M059J (cell line): ENCODE data around the gene VEGFA. TPM values are rescaled to one million over a fixed set of nuclear protein-coding genes. Genes with fewer than 3 reads are reported as not detected.
A peak's percentile ranks its signal among the peaks of the same experiment; 100 is the strongest.

Experiments used
- DNase-seq: peaks from one replicate; pipeline ENCODE4 v3.0.0-alpha.2; 2012; ENCODE audit warnings: low read depth
- total RNA-seq: library from RNA; depleted of rRNA; stranded (reverse); fragments of >200 nt; shearing (Covaris generic); gene quantifications from 2 replicates; pipeline ENCODE4 v1.2.3, GENCODE V29; 2014

Gene VEGFA
- total RNA-seq, 1 experiment from 2014 or later = 65.8 TPM

DNA sequence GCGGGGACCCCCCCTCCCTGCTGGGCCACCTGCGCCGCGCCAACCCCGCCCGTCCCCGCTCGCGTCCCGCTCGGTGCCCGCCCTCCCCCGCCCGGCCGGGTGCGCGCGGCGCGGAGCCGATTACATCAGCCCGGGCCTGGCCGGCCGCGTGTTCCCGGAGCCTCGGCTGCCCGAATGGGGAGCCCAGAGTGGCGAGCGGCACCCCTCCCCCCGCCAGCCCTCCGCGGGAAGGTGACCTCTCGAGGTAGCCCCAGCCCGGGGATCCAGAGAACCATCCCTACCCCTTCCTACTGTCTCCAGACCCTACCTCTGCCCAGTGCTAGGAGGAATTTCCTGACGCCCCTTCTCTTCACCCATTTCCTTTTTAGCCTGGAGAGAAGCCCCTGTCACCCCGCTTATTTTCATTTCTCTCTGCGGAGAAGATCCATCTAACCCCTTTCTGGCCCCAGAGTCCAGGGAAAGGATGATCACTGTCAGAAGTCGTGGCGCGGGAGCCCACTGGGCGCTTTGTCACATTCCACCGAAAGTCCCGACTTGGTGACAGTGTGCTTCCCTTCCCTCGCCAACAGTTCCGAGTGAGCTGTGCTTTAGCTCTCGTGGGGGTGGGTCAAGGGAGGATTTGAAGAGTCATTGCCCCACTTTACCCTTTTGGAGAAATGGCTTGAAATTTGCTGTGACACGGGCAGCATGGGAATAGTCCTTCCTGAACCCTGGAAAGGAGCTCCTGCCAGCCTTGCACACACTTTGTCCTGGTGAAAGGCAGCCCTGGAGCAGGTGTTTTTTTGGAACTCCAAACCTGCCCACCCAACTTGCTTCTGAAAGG, 2.1 kb downstream of the VEGFA start:
- DNase-seq = peak; percentile 54

DNA sequence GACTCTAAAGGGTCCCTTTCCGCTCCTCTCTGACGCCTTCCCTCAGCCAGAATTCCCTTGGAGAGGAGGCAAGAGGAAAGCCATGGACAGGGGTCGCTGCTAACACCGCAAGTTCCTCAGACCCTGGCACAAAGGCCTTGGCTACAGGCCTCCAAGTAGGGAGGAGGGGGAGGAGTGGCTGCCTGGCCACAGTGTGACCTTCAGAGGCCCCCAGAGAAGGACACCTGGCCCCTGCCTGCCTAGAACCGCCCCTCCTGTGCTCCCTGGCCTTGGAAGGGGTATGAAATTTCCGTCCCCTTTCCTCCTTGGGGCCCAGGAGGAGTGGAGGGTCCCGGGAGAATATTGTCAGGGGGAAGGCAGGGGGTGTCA, 2.7 kb downstream of the VEGFA start:
- DNase-seq = no peak

DNA sequence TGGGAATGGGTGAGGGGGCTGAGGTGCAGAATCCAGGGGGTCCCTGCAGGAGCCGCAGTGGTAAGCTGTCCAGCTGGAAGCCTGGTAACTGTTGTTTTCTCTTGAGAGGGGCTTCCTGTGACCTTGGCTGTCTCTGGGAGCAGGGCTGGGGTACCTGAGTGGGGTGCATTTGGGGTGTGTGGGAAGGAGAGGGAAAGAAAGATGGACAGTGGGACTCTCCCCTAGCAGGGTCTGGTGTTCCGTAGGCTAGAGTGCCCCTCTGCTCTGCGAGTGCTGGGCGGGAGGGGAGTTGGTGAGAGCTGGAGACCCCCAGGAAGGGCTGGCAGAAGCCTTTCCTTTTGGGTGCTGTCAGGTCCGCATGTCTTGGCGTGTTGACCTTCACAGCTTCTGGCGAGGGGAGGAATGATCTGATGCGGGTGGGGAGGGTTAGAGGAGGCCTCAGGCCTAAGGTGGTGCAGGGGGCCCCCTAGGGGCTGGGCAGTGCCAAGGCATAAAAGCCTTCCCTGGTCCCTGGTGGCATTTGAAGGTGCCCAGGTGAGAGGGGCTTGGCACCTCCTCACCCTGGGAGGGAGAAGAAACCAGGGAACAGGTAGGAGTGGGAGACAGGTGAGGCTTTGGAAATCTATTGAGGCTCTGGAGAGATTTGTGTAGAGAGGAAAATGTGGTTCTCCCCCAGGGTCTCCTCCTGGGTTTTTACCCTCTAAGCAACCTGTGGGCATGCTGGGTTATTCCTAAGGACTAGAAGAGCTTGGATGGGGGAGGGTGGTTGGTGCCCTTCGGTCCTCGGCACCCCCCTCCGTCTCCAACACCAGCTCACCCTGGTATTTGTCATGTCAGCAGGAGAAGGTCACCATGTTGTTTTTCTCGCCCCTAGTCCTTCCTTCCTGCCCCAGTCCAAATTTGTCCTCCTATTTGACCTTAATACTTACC, 3.3 kb downstream of the VEGFA start:
- peak; percentile 53 for DNase-seq

DNA sequence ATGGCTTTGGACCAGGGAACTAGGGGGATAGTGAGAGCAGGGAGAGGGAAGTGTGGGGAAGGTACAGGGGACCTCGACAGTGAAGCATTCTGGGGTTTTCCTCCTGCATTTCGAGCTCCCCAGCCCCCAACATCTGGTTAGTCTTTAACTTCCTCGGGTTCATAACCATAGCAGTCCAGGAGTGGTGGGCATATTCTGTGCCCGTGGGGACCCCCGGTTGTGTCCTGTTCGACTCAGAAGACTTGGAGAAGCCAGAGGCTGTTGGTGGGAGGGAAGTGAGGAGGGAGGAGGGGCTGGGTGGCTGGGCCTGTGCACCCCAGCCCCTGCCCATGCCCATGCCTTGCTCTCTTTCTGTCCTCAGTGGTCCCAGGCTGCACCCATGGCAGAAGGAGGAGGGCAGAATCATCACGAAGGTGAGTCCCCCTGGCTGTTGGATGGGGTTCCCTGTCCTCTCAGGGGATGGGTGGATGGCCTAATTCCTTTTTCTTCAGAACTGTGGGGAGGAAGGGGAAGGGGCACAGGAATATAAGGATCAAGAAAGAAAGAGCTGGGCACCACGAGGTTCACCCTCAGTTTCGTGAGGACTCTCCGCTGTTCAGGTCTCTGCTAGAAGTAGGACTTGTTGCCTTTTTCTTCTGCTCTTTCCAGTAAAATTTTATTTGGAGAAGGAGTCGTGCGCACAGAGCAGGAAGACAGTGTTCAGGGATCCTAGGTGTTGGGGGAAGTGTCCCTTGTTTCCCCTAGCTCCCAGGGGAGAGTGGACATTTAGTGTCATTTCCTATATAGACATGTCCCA, 4.2 kb downstream of the VEGFA start:
- DNase-seq = no peak

DNA sequence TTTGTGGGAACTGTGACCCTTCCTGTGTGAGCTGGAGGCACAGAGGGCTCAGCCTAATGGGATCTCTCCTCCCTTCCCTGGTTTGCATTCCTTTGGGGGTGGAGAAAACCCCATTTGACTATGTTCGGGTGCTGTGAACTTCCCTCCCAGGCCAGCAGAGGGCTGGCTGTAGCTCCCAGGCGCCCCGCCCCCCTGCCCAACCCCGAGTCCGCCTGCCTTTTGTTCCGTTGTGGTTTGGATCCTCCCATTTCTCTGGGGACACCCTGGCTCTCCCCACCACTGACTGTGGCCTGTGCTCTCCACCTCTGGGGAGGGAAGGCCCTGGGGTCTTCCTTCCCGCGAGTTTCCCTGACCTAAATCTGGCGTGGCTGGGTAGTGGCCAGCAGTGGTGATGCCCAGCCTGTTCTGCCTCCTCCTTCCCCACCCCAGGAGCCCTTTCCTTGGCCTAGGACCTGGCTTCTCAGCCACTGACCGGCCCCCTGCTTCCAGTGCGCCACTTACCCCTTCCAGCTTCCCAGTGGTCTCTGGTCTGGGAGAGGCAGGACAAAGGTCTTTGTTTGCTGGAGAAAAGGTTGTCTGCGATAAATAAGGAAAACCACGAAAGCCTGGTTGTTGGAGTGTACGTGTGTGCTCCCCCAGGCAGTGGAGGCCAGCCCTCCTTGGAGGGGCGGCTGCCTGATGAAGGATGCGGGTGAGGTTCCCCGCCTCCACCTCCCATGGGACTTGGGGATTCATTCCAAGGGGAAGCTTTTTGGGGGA, 4.9 kb downstream of the VEGFA start:
- DNase-seq = peak; percentile 63

DNA sequence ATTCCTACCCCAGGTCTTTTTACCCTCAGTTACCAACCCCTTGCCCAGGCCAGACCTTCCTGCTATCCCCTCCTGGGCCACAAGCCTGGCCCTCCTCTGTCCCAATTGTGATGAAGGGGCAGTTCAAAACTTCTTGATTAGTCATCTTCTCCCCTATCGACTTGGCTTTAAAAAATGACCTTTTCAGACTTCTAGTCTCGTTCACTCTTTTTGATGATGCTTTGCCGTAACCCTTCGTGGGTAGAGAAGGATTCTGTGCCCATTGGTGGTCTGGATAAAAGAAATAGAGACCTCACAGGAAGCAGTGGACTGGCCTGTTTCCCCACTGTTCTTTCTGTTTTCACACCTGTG, 5.5 kb downstream of the VEGFA start:
- DNase-seq = no peak

DNA sequence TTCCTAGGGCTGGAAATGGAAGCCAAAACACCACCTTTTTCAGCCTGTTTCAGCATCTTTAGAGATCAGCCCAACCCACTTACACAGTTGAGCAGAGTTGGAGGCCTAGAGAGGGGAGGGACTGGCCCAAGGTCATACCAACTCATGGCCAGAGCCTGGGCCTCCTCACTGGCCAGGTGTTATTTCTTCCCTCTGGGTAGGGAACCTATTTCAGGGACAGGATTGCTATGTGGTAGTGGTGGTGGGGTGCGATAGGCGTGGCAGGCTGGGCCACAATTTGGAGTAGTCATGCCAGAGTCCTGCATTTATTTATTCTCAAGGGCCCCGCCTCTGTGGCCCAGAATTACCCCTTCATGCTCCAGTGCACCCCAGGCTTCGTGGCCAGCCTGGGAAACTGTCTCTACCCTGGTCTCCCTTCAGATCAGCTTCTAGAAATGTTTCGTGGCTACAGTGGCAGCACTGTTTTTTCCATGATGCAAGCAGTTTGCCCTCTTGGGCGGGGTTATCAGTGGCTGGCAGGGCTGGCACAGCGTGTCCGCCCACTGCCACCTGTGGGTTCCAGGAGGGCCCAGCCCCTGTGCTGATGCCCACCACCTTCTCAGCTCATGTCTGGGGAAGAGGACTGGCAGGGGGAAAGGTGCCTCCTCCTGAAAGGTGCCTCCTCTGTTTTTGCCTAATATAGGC, 6.2 kb downstream of the VEGFA start:
- no peak for DNase-seq

DNA sequence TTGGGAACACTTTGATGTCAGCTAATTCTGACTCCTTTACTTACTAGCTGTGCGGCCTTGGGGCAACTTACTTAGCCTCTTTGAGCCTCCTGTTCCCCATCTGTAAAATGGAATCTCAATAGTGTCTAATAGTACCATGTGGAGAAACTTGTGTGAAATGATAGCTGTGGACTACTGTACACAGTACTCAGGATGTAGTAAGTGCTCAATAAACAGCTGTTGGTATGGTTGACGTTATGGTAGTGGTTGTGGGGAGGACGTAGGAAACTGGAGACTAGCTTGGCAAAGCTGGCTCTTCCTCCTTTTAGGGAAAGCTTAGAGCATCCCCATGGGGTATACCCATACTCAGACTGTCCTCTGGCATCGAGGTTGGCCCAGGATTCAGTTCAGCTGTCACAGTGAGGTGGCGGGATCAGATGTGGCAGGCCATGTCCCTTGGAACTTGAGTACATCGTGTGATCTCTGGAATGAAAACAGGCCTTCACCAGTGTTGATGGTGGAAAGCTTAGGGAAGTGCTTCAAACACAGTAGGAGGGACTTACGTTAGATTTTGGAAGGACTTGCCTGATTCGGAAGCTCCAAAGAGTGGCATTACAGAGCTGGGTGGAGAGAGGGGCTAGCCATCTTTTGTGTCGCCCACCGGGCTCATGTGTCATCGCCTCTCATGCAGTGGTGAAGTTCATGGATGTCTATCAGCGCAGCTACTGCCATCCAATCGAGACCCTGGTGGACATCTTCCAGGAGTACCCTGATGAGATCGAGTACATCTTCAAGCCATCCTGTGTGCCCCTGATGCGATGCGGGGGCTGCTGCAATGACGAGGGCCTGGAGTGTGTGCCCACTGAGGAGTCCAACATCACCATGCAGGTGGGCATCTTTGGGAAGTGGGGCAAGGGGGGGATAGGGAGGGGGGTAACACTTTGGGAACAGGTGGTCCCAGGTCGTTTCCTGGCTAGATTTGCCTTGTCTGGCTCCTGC, 7.1 kb downstream of the VEGFA start:
- no peak for DNase-seq

DNA sequence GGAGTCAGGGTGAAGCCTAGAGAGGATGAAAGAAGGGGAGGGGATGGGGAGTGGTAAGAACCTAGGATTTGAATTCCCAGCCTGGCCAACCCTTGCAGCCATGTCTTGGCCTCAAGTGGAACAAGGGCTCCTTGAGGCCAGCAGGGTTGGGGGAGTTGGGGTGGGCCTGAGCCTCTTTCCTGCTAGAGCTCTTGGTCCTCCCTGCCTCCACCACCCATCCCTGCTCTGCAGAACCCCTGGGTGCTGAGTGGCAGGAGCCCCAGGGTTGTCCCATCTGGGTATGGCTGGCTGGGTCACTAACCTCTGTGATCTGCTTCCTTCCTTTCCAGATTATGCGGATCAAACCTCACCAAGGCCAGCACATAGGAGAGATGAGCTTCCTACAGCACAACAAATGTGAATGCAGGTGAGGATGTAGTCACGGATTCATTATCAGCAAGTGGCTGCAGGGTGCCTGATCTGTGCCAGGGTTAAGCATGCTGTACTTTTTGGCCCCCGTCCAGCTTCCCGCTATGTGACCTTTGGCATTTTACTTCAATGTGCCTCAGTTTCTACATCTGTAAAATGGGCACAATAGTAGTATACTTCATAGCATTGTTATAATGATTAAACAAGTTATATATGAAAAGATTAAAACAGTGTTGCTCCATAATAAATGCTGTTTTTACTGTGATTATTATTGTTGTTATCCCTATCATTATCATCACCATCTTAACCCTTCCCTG, 8.3 kb downstream of the VEGFA start:
- no peak for DNase-seq

DNA sequence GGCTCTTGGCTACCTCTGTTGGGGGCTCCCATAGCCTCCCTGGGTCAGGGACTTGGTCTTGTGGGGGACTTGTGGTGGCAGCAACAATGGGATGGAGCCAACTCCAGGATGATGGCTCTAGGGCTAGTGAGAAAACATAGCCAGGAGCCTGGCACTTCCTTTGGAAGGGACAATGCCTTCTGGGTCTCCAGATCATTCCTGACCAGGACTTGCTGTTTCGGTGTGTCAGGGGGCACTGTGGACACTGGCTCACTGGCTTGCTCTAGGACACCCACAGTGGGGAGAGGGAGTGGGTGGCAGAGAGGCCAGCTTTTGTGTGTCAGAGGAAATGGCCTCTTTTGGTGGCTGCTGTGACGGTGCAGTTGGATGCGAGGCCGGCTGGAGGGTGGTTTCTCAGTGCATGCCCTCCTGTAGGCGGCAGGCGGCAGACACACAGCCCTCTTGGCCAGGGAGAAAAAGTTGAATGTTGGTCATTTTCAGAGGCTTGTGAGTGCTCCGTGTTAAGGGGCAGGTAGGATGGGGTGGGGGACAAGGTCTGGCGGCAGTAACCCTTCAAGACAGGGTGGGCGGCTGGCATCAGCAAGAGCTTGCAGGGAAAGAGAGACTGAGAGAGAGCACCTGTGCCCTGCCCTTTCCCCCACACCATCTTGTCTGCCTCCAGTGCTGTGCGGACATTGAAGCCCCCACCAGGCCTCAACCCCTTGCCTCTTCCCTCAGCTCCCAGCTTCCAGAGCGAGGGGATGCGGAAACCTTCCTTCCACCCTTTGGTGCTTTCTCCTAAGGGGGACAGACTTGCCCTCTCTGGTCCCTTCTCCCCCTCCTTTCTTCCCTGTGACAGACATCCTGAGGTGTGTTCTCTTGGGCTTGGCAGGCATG, 9.2 kb downstream of the VEGFA start:
- no peak for DNase-seq

DNA sequence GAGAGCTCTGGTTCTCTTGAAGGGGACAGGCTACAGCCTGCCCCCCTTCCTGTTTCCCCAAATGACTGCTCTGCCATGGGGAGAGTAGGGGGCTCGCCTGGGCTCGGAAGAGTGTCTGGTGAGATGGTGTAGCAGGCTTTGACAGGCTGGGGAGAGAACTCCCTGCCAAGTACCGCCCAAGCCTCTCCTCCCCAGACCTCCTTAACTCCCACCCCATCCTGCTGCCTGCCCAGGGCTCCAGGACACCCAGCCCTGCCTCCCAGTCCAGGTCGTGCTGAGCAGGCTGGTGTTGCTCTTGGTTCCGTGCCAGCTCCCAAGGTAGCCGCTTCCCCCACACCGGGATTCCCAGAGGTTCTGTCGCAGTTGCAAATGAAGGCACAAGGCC, 9.8 kb downstream of the VEGFA start:
- no peak for DNase-seq

DNA sequence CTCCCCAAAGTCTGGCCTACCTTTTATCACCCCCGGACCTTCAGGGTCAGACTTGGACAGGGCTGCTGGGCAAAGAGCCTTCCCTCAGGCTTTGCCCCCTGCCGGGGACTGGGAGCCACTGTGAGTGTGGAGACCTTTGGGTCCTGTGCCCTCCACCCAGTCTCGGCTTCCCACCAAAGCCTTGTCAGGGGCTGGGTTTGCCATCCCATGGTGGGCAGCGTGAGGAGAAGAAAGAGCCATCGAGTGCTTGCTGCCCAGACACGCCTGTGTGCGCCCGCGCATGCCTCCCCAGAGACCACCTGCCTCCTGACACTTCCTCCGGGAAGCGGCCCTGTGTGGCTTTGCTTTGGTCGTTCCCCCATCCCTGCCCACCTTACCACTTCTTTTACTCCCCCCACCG, 10.3 kb downstream of the VEGFA start:
- DNase-seq = no peak

DNA sequence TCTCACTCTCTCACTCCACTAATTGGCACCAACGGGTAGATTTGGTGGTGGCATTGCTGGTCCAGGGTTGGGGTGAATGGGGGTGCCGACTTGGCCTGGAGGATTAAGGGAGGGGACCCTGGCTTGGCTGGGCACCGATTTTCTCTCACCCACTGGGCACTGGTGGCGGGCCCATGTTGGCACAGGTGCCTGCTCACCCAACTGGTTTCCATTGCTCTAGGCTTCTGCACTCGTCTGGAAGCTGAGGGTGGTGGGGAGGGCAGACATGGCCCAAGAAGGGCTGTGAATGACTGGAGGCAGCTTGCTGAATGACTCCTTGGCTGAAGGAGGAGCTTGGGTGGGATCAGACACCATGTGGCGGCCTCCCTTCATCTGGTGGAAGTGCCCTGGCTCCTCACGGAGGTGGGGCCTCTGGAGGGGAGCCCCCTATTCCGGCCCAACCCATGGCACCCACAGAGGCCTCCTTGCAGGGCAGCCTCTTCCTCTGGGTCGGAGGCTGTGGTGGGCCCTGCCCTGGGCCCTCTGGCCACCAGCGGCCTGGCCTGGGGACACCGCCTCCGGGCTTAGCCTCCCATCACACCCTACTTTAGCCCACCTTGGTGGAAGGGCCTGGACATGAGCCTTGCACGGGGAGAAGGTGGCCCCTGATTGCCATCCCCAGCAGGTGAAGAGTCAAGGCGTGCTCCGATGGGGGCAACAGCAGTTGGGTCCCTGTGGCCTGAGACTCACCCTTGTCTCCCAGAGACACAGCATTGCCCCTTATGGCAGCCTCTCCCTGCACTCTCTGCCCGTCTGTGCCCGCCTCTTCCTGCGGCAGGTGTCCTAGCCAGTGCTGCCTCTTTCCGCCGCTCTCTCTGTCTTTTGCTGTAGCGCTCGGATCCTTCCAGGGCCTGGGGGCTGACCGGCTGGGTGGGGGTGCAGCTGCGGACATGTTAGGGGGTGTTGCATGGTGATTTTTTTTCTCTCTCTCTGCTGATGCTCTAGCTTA, 11.2 kb downstream of the VEGFA start:
- no peak for DNase-seq

DNA sequence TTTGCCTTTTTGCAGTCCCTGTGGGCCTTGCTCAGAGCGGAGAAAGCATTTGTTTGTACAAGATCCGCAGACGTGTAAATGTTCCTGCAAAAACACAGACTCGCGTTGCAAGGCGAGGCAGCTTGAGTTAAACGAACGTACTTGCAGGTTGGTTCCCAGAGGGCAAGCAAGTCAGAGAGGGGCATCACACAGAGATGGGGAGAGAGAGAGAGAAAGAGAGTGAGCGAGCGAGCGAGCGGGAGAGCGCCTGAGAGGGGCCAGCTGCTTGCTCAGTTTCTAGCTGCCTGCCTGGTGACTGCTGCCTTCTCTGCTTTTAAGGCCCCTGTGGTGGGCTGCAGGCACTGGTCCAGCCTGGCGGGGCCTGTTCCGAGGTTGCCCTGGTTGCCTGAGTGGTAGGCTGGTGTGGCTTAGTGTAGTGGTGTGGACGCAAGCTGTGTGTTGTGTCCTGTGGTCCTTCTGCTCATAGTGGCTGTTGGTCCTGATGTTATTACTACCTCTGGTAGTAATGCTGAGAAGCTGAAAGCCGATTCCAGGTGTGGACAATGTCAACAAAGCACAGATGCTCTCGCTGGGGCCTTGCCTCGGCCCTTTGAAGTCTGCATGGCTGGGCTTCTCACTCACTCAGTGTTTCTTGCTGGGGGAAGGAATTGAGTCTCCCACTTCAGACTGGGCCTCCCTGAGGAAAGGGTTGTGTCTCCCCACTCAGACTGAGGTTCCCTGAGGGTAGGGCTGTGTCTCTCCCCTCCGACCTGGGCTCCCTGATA, 12.1 kb downstream of the VEGFA start:
- DNase-seq = no peak

DNA sequence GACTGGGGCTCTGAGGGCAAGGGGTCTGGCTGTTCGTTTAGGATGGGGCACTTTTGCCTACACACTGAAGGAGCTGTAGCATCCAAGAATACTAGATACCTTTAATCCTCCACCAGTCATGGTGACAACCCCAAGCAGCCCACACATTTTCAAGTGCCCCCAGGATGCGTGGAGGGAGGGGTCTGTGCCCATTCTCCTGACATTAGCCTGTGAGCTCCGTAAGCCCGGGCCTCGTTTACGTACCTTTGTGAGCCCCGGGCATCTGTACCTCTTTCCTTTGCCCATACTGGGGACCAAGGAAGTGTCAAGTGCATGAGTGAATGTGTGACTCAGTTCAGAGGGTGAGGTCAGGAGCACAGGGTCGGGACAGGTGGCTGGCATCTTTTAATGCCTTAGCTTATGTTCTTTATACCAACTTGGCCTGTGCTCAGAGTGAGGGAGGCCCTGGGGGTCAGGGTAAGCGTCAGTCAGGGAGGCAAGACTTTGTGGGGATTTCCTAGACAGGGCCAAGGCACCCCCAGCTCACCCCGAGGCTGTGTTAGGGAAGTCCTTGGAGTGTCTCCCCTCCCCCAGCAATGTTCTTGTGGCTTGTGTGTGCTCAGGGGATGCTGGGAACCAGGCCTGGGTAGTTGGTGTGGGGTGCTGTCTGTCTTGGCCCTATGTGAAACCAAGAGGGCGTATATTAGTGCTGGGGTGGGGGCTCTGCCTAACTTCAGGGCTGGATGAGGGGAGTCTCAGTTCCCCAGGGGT, 12.9 kb downstream of the VEGFA start:
- DNase-seq = no peak
